NOMO-1 treated with dmso at 0.1 percent for 144 hours (cell line): ENCODE data around the gene NXPE2.
"Not testable (repeated sequence)": the region's sequence is repeated elsewhere in the genome, so short reads cannot be mapped to it uniquely, and the experiment has no call there.

ENCODE experiments used
- DNase-seq: peaks from one replicate; lab custom pipeline; 2025; ENCODE audit not compliant: unreplicated experiment; lab: John Stamatoyannopoulos, UW

Gene NXPE2

GRCh38 chr11:114678125-114679036, at the start of gene NXPE2:
TSS of gene NXPE2 (plus strand) at chr11:114678527. CDS start at chr11:114678576, 49 bp downstream.
- no peak for DNase-seq

- DNase-seq, result not testable (repeated sequence)
Measured at GRCh38 chr11:114631445-114631965, 46.8 kb upstream of the NXPE2 start.

- not testable (repeated sequence) for DNase-seq
Measured at GRCh38 chr11:114639440-114639839, 38.9 kb upstream of the NXPE2 start.

GRCh38 chr11:114650661-114651060, 27.7 kb upstream of the NXPE2 start:
- no peak for DNase-seq

- DNase-seq, result no peak
Measured at GRCh38 chr11:114651145-114651718, 27.1 kb upstream of the NXPE2 start.

GRCh38 chr11:114653148-114653547, 25.2 kb upstream of the NXPE2 start:
- no peak for DNase-seq

GRCh38 chr11:114664641-114665040, 13.7 kb upstream of the NXPE2 start:
- DNase-seq, result no peak

- no peak for DNase-seq
Measured at GRCh38 chr11:114666760-114667159, 11.6 kb upstream of the NXPE2 start.

- no peak for DNase-seq
Measured at GRCh38 chr11:114668109-114668508, 10.2 kb upstream of the NXPE2 start.

GRCh38 chr11:114673661-114674060, 4.7 kb upstream of the NXPE2 start:
- DNase-seq, result no peak

GRCh38 chr11:114679505-114679904, 1.2 kb downstream of the NXPE2 start:
- no peak for DNase-seq

- no peak for DNase-seq
Measured at GRCh38 chr11:114683007-114683406, 4.7 kb downstream of the NXPE2 start.

- DNase-seq, result no peak
Measured at GRCh38 chr11:114684636-114685035, 6.3 kb downstream of the NXPE2 start.

GRCh38 chr11:114685097-114685496, 6.8 kb downstream of the NXPE2 start:
- DNase-seq, result no peak

- no peak for DNase-seq
Measured at GRCh38 chr11:114705280-114706024, 27.1 kb downstream of the NXPE2 start.

- DNase-seq, result no peak
Measured at GRCh38 chr11:114709960-114710359, 31.6 kb downstream of the NXPE2 start.

- no peak for DNase-seq
Measured at GRCh38 chr11:114713756-114714155, 35.4 kb downstream of the NXPE2 start.

- no peak for DNase-seq
Measured at GRCh38 chr11:114719562-114719961, 41.2 kb downstream of the NXPE2 start.

GRCh38 chr11:114724916-114725524, 46.7 kb downstream of the NXPE2 start:
- no peak for DNase-seq

- DNase-seq, result no peak
Measured at GRCh38 chr11:114725623-114726022, 47.3 kb downstream of the NXPE2 start.

- DNase-seq, result no peak
Measured at GRCh38 chr11:114736806-114737205, 58.5 kb downstream of the NXPE2 start.
